Osteocyte (in vitro differentiated cells): Measurements from ENCODE around the gene SCAF4. TPM values are rescaled to one million over a fixed set of nuclear protein-coding genes. Genes with fewer than 3 reads are reported as not detected.
A peak's percentile ranks its signal among the peaks of the same experiment; 100 is the strongest.
"Not testable (repeated sequence)": the region's sequence is repeated elsewhere in the genome, so short reads cannot be mapped to it uniquely, and the experiment has no call there.

ENCODE experiments used
- DNase-seq: peaks from one replicate; pipeline ENCODE4 v3.0.0; 2021; ENCODE audit warnings: mixed read lengths; ENCODE audit not compliant: unreplicated experiment; ENCODE audit errors: extremely low spot score
- H3K27ac Mint-ChIP-seq: one replicate; pipeline ENCODE4 v1.8.0; 2021; ENCODE audit warnings: mild to moderate bottlenecking, mixed read lengths; ENCODE audit not compliant: unreplicated experiment
- H3K27me3 Mint-ChIP-seq: one replicate; pipeline ENCODE4 v1.8.0; 2021; ENCODE audit warnings: mixed read lengths; ENCODE audit not compliant: unreplicated experiment
- H3K36me3 Mint-ChIP-seq: one replicate; pipeline ENCODE4 v1.8.0; 2021; ENCODE audit warnings: mixed read lengths; ENCODE audit not compliant: unreplicated experiment
- H3K4me1 Mint-ChIP-seq: one replicate; pipeline ENCODE4 v1.8.0; 2021; ENCODE audit warnings: mixed read lengths; ENCODE audit not compliant: unreplicated experiment
- H3K4me3 Mint-ChIP-seq: one replicate; pipeline ENCODE4 v1.8.0; 2021; ENCODE audit warnings: mild to moderate bottlenecking, moderate library complexity, mixed read lengths; ENCODE audit not compliant: unreplicated experiment
- H3K9me3 Mint-ChIP-seq: one replicate; pipeline ENCODE4 v1.8.0; 2021; ENCODE audit warnings: mixed read lengths; ENCODE audit not compliant: unreplicated experiment
- total RNA-seq: library from RNA; stranded (reverse); gene quantifications from 2 replicates; pipeline ENCODE4 v1.2.1, GENCODE V29; 2021
- TF ChIP-seq, protein P1 (sequence below): fragments of 200-600 bp; sonication (generic); IDR thresholded peaks from 2 replicates; pipeline ENCODE4 v1.5.0; 2021; ENCODE audit warnings: antibody characterized with exemption, mild to moderate bottlenecking, moderate library complexity

Gene SCAF4
- total RNA-seq, 1 donor from 2014 or later: 32.7 TPM

- Mint-ChIP-seq H3K9me3 (no peaks in the 10 kb centered on the region), H3K4me3 (peak overlapping the region; percentile 98), H3K27ac (peak overlapping the region; percentile 97), H3K27me3 (no peaks in the 10 kb centered on the region), H3K4me1 (peaks cover 38% of the 10 kb centered on the region), H3K36me3 (peaks cover 10% of the 10 kb centered on the region)
- DNase-seq: no peak
- TF ChIP-seq, protein P1, sequence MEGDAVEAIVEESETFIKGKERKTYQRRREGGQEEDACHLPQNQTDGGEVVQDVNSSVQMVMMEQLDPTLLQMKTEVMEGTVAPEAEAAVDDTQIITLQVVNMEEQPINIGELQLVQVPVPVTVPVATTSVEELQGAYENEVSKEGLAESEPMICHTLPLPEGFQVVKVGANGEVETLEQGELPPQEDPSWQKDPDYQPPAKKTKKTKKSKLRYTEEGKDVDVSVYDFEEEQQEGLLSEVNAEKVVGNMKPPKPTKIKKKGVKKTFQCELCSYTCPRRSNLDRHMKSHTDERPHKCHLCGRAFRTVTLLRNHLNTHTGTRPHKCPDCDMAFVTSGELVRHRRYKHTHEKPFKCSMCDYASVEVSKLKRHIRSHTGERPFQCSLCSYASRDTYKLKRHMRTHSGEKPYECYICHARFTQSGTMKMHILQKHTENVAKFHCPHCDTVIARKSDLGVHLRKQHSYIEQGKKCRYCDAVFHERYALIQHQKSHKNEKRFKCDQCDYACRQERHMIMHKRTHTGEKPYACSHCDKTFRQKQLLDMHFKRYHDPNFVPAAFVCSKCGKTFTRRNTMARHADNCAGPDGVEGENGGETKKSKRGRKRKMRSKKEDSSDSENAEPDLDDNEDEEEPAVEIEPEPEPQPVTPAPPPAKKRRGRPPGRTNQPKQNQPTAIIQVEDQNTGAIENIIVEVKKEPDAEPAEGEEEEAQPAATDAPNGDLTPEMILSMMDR: no peak
Observed at GRCh38 chr21:31659286-31659535, 72.7 kb downstream of the SCAF4 start.

DNA sequence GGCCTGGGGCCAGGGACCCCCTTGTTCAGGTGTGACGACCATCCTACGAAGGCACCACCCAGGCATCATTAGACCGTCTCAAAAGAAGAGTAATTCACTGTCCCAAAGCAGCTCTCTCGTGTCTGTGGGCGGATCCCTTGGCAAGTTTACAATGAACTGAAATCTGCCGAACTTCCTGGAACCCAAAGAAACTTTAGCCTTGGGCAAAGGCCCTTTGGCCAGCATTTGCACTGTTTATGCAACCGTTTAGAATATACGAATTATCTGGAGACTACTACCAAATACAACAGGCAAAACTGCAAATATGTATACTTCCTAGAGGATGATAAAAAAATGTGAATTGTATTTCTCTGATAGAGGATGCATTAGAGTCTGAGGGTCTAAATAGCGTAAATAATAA is 73.9 kb downstream of the SCAF4 start:
- DNase-seq: peak; percentile 54
- Mint-ChIP-seq H3K4me1 (peaks cover 34% of the 10 kb centered on the region), H3K27me3 (no peaks in the 10 kb centered on the region), H3K36me3 (peaks cover 7% of the 10 kb centered on the region), H3K4me3 (no peak overlapping the region), H3K27ac (no peak overlapping the region), H3K9me3 (no peaks in the 10 kb centered on the region)
- TF ChIP-seq, protein P1: no peak

GRCh38 chr21:31656199-31657095 is 75.5 kb downstream of the SCAF4 start:
- Mint-ChIP-seq H3K4me3 (no peak overlapping the region), H3K36me3 (peaks cover 2% of the 10 kb centered on the region), H3K9me3 (no peaks in the 10 kb centered on the region), H3K27ac (no peak overlapping the region), H3K4me1 (peaks cover 20% of the 10 kb centered on the region), H3K27me3 (no peaks in the 10 kb centered on the region)
- TF ChIP-seq, protein P1: no peak
- DNase-seq: peak; percentile 65

DNA sequence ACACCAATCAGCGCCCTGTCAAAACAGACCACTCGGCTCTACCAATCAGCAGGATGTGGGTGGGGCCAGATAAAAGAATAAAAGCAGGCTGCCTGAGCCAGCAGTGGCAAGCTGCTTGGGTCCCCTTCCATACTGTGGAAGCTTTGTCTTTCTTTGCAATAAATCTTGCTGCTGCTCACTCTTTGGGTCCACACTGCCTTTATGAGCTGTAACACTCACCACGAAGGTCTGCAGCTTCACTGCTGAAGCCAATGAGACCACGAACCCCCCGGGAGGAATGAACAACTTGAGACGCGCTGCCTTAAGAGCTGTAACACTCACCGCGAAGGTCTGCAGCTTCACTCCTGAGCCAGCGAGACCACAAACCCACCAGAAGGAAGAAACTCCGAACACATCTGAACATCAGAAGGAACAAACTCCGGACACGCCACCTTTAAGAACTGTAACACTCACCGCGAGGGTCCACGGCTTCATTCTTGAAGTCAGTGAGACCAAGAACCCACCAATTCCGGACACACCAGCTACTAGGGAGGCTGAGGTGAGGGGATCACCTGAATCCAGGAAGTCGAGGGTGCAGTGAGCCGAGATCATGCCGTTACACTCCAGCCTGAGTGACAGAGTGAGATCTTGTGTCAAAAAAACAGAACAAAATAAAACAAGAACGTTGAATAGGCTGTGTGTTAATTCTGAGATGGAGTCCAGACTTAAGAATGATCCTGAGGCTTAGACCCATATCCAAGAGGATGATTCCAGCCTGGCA is 76.9 kb downstream of the SCAF4 start:
- peak; percentile 40 for DNase-seq
- H3K27me3 Mint-ChIP-seq, H3K9me3 Mint-ChIP-seq, H3K4me3 Mint-ChIP-seq, H3K36me3 Mint-ChIP-seq, H3K27ac Mint-ChIP-seq, H3K4me1 Mint-ChIP-seq: not testable (repeated sequence)

GRCh38 chr21:31654340-31654739 is 77.6 kb downstream of the SCAF4 start:
- H3K36me3 Mint-ChIP-seq: no peaks in the 10 kb centered on the region

DNA sequence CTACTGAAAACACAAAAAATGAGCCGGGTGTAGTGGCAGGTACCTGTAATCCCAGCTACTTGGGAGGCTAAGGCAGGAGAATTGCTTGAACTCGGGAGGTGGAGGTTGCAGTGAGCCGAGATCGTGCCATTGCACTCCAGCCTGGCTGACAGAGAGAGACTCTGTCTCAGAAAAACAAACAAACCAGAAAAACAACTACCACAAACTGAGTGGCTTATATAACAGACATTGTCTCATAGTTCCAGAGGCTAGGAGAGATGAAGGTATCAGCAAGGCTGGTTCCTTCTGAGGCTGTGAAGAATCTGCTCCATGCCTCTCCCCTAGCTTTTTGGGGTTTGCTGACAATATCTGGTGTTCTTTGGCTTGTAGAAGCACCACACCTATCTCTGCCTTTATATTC is 80.4 kb downstream of the SCAF4 start:
- not testable (repeated sequence) for H3K4me3 Mint-ChIP-seq, H3K9me3 Mint-ChIP-seq, H3K27ac Mint-ChIP-seq, H3K4me1 Mint-ChIP-seq, H3K27me3 Mint-ChIP-seq, H3K36me3 Mint-ChIP-seq
- peak; percentile 36 for DNase-seq

More at GRCh38 chr21:31654340-31654739, 77.6 kb downstream of the SCAF4 start:
- H3K9me3 Mint-ChIP-seq: peaks cover 10% of the 10 kb centered on the region
- no peak overlapping the region for H3K27ac Mint-ChIP-seq
- H3K27me3 Mint-ChIP-seq: no peaks in the 10 kb centered on the region
- H3K4me1 Mint-ChIP-seq: peaks cover 6% of the 10 kb centered on the region
- DNase-seq: peak; percentile 84
- TF ChIP-seq, protein P1: no peak
- no peak overlapping the region for H3K4me3 Mint-ChIP-seq
